GM15510 (cell line): ENCODE measurements around the gene CDX2.

Source experiments
- POLR2A ChIP-seq: IDR thresholded peaks from 3 replicates; pipeline ENCODE4 v1.6.1; 2011; ENCODE audit warnings: borderline replicate concordance; ENCODE audit not compliant: insufficient read length; ENCODE audit errors: extremely low read depth

The CDX2 gene

DNA sequence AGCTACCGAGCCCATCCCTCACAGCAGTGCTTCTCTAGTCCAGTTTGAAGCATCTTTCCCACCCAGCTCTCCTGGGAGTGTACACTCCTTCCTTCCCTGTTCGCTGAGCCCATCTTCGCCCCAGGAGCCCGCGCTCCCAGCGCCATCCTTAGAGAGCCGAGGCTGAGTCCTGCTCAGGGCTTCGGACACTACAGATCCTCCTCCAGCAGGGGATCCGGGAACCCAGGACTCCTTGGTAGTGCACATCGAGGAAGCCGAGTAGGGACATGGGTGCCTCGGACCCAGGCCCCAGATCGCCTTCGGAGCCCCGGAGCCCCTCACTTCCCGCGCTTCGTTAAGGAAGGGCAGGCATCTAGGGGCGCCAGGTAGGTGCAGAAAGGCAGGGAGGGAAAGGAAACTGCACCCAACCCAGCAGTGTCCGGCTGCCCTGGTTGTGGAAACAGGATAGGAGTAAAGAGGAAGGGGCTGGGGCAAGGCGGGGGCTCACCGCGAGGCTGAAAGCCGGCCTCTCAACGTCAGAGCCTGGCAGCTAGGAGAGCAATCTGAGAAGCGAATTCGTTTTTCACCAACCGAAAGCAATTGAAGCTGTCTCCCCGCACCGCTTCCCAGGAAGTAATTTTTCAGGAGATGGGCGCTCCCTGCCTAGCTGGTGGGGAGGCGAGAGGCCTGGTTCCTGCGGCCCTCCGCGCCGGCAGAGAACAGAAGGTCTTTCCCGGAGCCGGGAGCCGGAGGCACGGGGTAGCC, 48.3 kb downstream of the CDX2 start:
- no peak for TF ChIP-seq POLR2A

DNA sequence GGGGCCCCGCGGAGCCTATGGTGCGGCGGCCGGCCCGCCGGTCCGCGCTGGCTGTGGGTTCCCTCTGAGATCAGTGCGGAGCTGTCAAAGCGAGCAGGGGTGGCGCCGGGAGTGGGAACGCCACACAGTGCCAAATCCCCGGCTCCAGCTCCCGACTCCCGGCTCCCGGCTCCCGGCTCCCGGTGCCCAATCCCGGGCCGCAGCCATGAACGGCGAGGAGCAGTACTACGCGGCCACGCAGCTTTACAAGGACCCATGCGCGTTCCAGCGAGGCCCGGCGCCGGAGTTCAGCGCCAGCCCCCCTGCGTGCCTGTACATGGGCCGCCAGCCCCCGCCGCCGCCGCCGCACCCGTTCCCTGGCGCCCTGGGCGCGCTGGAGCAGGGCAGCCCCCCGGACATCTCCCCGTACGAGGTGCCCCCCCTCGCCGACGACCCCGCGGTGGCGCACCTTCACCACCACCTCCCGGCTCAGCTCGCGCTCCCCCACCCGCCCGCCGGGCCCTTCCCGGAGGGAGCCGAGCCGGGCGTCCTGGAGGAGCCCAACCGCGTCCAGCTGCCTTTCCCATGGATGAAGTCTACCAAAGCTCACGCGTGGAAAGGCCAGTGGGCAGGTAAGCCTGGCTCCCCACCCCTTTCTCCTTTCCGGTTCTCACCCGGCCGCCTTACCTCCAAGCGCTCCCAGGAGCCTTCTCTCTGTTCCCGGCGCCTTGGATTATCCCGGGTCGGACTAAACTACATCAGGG, 49.0 kb downstream of the CDX2 start, which contains the start of gene PDX1:
PDX1 (plus strand) TSS at position 67 of the 743 bp plus-strand sequence; CDS start at position 206, 139 bp downstream.
- no peak for TF ChIP-seq POLR2A

DNA sequence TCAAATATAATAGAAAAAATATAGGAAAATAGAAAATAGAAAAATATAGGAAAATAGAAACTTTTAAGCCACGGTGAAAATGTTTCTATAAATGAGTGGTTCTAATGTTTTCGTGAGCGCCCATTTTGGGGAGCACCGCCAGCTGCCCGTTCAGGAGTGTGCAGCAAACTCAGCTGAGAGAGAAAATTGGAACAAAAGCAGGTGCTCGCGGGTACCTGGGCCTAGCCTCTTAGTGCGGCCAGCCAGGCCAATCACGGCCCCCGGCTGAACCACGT, 49.5 kb downstream of the CDX2 start:
- TF ChIP-seq POLR2A, result no peak

DNA sequence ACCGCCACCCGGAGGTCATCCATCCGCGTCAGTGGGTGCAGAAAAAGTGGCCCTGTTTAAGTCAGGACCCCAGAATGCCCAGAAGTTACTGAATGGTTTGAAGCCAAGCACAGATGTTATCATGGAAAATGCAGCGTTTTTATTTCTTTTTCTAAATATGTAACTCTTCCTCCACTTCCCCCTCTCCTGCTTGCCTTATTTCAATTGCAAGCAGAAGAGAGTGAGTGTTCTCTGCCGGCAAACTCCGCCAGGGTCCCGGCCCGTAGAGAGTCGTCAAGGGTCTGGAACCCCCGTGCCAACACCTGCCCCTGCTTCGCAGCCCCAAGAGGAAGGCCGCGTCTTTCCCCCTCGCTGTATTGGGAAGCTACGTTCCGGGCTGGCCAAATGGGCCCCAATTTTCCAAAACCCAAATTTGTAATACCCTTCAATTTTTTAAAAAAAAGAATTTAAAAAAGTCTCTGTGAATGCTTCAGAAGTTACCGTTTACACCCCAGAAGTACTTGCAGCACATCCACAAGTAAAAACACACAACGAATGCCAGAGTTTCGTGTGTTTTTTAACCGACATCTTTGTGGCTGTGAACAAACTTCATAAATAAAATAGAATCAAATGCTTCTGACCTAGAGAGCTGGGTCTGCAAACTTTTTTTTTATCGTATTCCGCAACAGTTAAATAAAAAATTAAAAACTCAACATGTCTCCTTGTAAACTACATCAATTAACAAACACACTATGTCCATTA, 50.0 kb downstream of the CDX2 start:
- no peak for TF ChIP-seq POLR2A

DNA sequence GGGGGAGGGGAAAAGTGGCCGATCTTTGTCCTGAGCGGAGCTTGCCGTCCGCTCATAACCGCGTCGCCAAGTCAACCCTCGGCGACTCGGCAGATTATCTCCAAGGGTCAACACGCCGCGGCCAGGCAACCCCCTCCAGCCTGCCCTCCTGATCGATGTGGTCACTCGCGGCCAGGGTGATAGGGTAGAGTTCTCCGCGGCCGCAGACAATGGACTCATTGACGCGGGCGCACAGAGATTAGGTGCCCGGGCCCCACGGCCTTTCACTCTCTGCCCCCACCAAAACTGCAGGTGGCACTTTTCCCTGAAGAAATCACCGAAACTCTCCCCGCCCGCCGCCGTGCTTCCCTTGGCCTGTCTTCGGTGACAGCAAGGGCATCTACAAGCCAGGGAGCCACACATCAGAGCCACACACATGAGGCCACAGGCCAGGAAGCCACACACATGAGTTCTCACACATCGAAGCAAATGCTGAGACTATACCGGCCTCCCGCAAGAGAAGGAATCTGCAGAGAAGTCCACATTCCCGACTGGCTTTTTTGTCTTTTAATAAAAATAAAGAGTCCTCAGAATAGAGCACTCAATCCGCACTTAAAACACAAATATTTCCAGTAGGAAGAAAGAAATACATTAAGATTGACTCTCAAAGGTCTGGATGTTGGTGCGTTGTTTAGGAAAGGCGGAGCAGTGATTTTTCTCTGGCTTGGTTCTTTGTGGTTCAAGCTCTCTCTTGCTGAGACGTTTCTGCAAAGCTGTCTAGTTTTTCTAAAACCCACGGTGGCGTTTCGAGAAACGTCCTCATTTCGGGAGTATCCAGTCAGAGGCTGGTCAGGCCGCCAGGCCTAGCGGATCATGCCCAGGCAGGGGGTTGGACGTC, 50.8 kb downstream of the CDX2 start:
- TF ChIP-seq POLR2A, result no peak

DNA sequence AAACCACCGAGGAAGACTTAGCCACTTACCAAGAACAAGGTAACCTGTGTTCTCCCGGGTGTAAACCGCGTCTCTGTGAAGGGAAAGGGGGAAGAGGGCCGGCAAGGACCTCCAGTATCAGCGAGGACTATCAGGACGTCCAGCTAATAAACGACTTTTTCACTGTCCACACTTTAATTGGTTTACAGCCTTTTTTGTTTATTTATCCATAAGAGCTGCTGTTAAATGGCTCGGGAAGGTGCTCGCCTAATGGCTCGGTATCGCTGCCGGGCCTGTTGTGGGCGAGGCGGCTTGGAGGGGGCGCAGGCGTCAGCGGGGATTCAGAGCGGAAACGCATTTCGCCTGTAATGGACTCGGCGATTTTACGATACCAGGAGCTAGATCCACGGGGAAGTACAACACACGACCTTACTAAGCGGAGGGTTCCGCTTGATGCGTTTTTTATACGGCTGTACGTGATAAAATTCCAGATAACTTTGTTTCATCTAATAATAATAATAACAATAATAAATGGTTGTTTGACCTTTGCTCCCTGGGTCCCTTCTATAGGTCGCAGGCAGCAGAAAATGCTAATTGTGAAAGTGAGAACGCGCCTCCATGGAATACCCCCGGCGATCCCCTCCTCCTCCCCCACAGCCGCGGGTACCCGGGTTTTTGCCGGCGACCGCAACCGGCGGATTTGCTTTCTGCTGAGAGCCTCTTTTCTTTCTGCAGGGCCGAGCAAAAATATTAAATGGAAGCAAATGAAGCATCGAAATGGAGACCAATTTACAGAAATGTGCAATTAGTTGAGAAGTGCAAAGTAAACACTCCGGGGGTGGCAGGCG, 51.8 kb downstream of the CDX2 start:
- TF ChIP-seq POLR2A, result no peak

DNA sequence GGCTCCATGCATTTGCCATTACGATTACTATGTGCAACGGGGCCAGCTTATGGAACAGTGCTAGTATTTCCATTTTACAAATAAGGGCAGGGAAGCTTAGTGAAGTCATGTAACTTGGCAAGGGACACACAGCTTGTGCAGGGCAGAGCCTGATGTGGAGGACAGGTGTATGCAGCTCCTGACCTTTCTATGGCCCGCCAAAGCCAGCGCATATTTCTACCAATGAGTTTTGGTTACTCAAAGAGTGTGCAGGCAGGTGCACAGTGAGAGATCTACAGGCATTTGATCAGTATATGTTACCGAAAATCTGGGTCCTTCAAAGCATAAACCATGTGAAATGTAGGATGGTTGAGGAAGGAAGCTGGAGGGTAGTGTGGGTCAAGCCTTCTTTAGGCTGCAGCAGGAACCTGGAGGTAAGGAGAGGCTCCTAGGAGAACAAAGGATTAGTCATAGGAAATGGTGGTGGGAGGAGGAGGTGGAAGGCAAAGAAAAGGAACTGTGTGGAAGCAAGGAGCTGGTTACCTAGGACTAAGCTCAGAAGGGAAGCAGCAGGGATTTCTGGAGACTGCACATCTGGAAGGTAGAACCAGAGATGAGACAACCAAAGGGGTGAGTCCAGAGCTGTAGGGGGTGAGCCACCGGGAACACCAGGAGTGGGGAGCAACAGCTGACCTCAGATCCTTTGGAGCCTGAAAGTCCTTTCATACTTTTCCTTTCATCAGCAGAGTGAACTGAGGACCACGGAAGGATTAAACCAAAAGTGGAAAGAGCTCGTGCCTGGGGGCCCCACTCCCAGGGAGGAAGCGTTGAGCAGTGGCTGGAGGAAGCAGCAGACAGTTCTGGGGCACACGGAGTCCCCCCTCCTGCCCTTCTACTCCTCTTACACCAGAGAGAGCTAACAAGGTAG, 53.6 kb downstream of the CDX2 start:
- no peak for TF ChIP-seq POLR2A

DNA sequence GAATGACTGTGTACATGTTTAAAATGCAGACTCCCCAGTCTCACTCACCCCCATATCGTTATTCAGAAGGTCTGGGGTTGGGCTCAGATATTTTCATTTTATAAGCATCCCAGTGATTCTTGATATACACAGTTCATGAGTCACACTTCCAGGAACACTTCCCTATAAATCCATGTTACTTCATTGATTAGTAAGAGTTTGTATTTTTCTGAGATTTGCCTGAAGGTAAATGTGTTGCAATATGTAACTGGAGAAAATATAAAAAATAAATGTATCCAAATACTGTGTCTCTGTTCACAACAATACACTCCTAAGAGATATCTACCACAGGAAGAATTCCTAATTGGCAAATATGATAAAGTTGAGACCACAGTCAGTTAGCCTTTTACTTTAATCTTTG, 56.0 kb downstream of the CDX2 start:
- TF ChIP-seq POLR2A, result no peak

DNA sequence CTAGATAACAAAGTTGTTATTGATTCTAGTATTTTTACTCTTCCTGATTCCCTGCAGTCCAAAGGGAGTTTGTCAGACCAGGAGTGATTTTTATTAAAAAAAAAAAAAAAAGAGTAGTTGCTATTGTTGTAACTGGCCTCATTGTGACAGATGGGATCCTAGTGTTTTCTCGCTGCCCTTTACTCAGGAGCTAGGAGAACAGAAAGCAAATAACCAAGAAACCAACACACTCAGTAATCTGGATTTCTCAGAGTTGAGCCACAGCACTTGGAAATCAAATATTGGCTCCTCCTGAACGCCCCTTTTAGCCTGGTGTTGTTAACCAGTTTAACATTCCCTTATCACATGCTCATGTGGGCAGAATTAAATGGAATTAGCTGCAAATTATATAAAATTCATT, 57.6 kb downstream of the CDX2 start:
- no peak for TF ChIP-seq POLR2A
